MCF 10A (cell line): ENCODE results near the gene RIN3. TPM values are rescaled to one million over a fixed set of nuclear protein-coding genes. Genes with fewer than 3 reads are reported as not detected.

ENCODE experiments used
- BruUV-seq: library from RNA; stranded (reverse); fragments of 400-500 nt; replicated peaks from 2 replicates; lab custom pipeline; 2021; lab: Mats Ljungman, UMichigan
- CTCF ChIA-PET: fragments of 300-600 bp; sonication (Branson Sonifier 250); formaldehyde crosslinking; extraction: SDS; loops from one replicate; lab custom pipeline; 2021; ENCODE audit warnings: antibody characterized with exemption, inconsistent platforms; lab: Yijun Ruan, JAX
- POLR2A ChIA-PET: fragments of 300-600, 350-650 bp; sonication (Branson Sonifier 250); formaldehyde crosslinking; extraction: SDS; loops from one replicate; lab custom pipeline; 2020; ENCODE audit warnings: antibody characterized with exemption, inconsistent platforms; lab: Yijun Ruan, JAX
- DNase-seq: peaks from one replicate; pipeline ENCODE4 v3.0.0-alpha.2; 2018; ENCODE audit not compliant: unreplicated experiment
- H3K27ac Mint-ChIP-seq: one replicate; pipeline ENCODE4 v1.8.0; 2022; ENCODE audit warnings: mild to moderate bottlenecking, low read depth, mixed read lengths; ENCODE audit not compliant: unreplicated experiment
- H3K27me3 Mint-ChIP-seq: one replicate; pipeline ENCODE4 v1.8.0; 2022; ENCODE audit warnings: mixed read lengths; ENCODE audit not compliant: insufficient read depth, unreplicated experiment
- H3K36me3 Mint-ChIP-seq: one replicate; pipeline ENCODE4 v1.8.0; 2022; ENCODE audit warnings: mild to moderate bottlenecking, moderate library complexity, mixed read lengths; ENCODE audit not compliant: insufficient read depth, unreplicated experiment
- H3K4me1 Mint-ChIP-seq: one replicate; pipeline ENCODE4 v1.8.0; 2022; ENCODE audit warnings: mixed read lengths; ENCODE audit not compliant: insufficient read depth, unreplicated experiment
- H3K4me3 Mint-ChIP-seq: one replicate; pipeline ENCODE4 v1.8.0; 2022; ENCODE audit warnings: mild to moderate bottlenecking, moderate library complexity, mixed read lengths; ENCODE audit not compliant: unreplicated experiment
- H3K9me3 Mint-ChIP-seq: one replicate; pipeline ENCODE4 v1.8.0; 2022; ENCODE audit warnings: mixed read lengths; ENCODE audit not compliant: unreplicated experiment
- CTCF ChIP-seq: fragments of 200-600 bp; IDR thresholded peaks from one replicate; pipeline ENCODE4 v1.8.0; 2022; ENCODE audit warnings: antibody characterized with exemption, mild to moderate bottlenecking; ENCODE audit not compliant: unreplicated experiment
- intact Hi-C: fragments of 100-400 bp; cut with micrococcal nuclease; formaldehyde crosslinking; loops from 2 replicates; pipeline ENCODE4 v1.14.1; 2022
- total RNA-seq: library from RNA; stranded (reverse); gene quantifications from 2 replicates; pipeline ENCODE4 v1.2.3, GENCODE V29; 2022

The RIN3 gene
- total RNA-seq, 1 experiment from 2014 or later: 14.2 TPM

- ChIA-PET CTCF (interaction anchor here (0.6 to 1.1 kb wide), 3 partner anchors 17 to 84 kb away, joined by 3 read pairs; no protein-coding TSS in a partner anchor), POLR2A (interaction anchor here (0.7 to 1.6 kb wide), 2 partner anchors 21 to 69 kb away, joined by 3 read pairs; no protein-coding TSS in a partner anchor)
- Mint-ChIP-seq H3K27ac (peak overlapping the region; percentile 26), H3K27me3 (no peaks in the 10 kb centered on the region), H3K36me3 (peaks cover 5% of the 10 kb centered on the region), H3K4me3 (no peak overlapping the region), H3K4me1 (peaks cover 12% of the 10 kb centered on the region), H3K9me3 (no peaks in the 10 kb centered on the region)
- no TSS peak for BruUV-seq
- TF ChIP-seq CTCF: no peak
- intact Hi-C loops: no loop called here
- no peak for DNase-seq
These were observed 26.3 kb downstream of the RIN3 start for GRCh38 chr14:92539875-92540274.

GRCh38 chr14:92540472-92541048 lies 27.0 kb downstream of the RIN3 start:
- Mint-ChIP-seq H3K36me3 (peaks cover 5% of the 10 kb centered on the region), H3K27ac (peak overlapping the region; percentile 26), H3K4me1 (peaks cover 12% of the 10 kb centered on the region), H3K4me3 (no peak overlapping the region), H3K27me3 (no peaks in the 10 kb centered on the region), H3K9me3 (no peaks in the 10 kb centered on the region)
- DNase-seq: peak; percentile 99
- BruUV-seq: no TSS peak
- TF ChIP-seq CTCF: no peak
- CTCF ChIA-PET: interaction anchor here (0.7 to 1.1 kb wide), 2 partner anchors 17 to 29 kb away, joined by 3 read pairs; no protein-coding TSS in a partner anchor
- intact Hi-C loops: no loop called here
- POLR2A ChIA-PET: interaction anchor here (0.7 to 1.6 kb wide), 6 partner anchors 9 to 86 kb away, joined by 3 to 5 read pairs (median 3); no protein-coding TSS in a partner anchor

- ChIA-PET POLR2A (interaction anchor here (1.9 kb wide), 1 partner anchor 30 kb away, joined by 5 read pairs; the partner anchor contains the start of gene RIN3), CTCF (interaction anchor here (0.7 kb wide), 1 partner anchor 53 kb away, joined by 5 read pairs; no protein-coding TSS in a partner anchor)
- Mint-ChIP-seq H3K27ac (no peak overlapping the region), H3K36me3 (peaks cover 5% of the 10 kb centered on the region), H3K9me3 (no peaks in the 10 kb centered on the region), H3K27me3 (no peaks in the 10 kb centered on the region), H3K4me1 (peaks cover 12% of the 10 kb centered on the region), H3K4me3 (no peak overlapping the region)
- TF ChIP-seq CTCF: no peak
- intact Hi-C loops: no loop called here
- DNase-seq: no peak
- BruUV-seq: no TSS peak
These were observed 29.4 kb downstream of the RIN3 start for GRCh38 chr14:92542766-92543554.
